Right ventricle myocardium inferior (tissue), 1 donor: Measurements from ENCODE around the gene SEPTIN2. TPM values are rescaled to one million over a fixed set of nuclear protein-coding genes. Genes with fewer than 3 reads are reported as not detected.
"Not testable (repeated sequence)": the region's sequence is repeated elsewhere in the genome, so short reads cannot be mapped to it uniquely, and the experiment has no call there.

Source experiments
- ATAC-seq: fragments of 200-7000 bp; cut with Tn5 transposase; one replicate; pipeline ENCODE4 v1.9.1; 2020; ENCODE audit warnings: mild to moderate bottlenecking, moderate library complexity
- DNase-seq: peaks from one replicate; pipeline ENCODE4 v3.0.0; 2021; ENCODE audit errors: missing footprints
- intact Hi-C: fragments of 100-400 bp; cut with DNase I; formaldehyde crosslinking; loops from one replicate; pipeline ENCODE4 v1.11.0; 2022
- total RNA-seq: library from RNA; stranded (reverse); fragmentation: NEBNext Ultra II Directional; extraction: Animal tissue kit (Norgen Biotek cat#: 25700); gene quantifications from one replicate; pipeline ENCODE4 v1.2.1, GENCODE V29; 2021
- donor health status: DM: no; HTN: yes; CAD: no; lungs with severe emphysema.

SEPTIN2 gene
- total RNA-seq, 1 donor from 2014 or later = 150 TPM

- DNase-seq = no peak
- ATAC-seq = no peak
- intact Hi-C loops = no loop called here
Measured at GRCh38 chr2:241308832-241309500, 6.8 kb upstream of the SEPTIN2 start.

- DNase-seq (no peak), ATAC-seq (no peak)
- intact Hi-C loops = loop anchor here (10.0 kb wide), 1 partner anchor 155 kb away; the partner anchor contains the start of gene PPP1R7
Measured at GRCh38 chr2:241309684-241310117, 6.0 kb upstream of the SEPTIN2 start.

- no peak for ATAC-seq
- intact Hi-C loops = loop anchor here (10.0 kb wide), 1 partner anchor 156 kb away; the partner anchor contains the start of gene PPP1R7
Measured at GRCh38 chr2:241310917-241311566, 4.7 kb upstream of the SEPTIN2 start.

GRCh38 chr2:241312082-241312481 lies 3.6 kb upstream of the SEPTIN2 start:
- no peak for ATAC-seq
- intact Hi-C loops = loop anchor here (10.0 kb wide), 1 partner anchor 157 kb away; the partner anchor contains the start of gene PPP1R7
- no peak for DNase-seq

More at GRCh38 chr2:241310917-241311566, 4.7 kb upstream of the SEPTIN2 start:
- no peak for DNase-seq

GRCh38 chr2:241313543-241314095 lies 2.1 kb upstream of the SEPTIN2 start:
- DNase-seq (no peak), ATAC-seq (no peak)
- intact Hi-C loops = loop anchor here (10.0 kb wide), 1 partner anchor 159 kb away; the partner anchor contains the start of gene PPP1R7

GRCh38 chr2:241314226-241315092 lies 1.3 kb upstream of the SEPTIN2 start:
- DNase-seq (no peak), ATAC-seq (no peak)
- intact Hi-C loops = loop anchor here (1.0 to 10.0 kb wide), 4 partner anchors 42 to 193 kb away; partner anchors contain the start of genes FARP2, PPP1R7 and STK25

- intact Hi-C loops = loop anchor here (1.0 to 10.0 kb wide), 4 partner anchors 41 to 192 kb away; partner anchors contain the start of genes FARP2, PPP1R7 and STK25
- DNase-seq = peak; percentile 100
- peak; percentile 93 for ATAC-seq
Measured at GRCh38 chr2:241315093-241315878, 439 bp upstream of the SEPTIN2 start, which contains the start of gene HDLBP. HDLBP (minus strand) TSS chr2:241315672; CDS start chr2:241266869, 48,803 bp downstream.

GRCh38 chr2:241316825-241317224 lies 1.1 kb downstream of the SEPTIN2 start:
- ATAC-seq = no peak
- DNase-seq = no peak
- intact Hi-C loops = loop anchor here (5.0 to 10.0 kb wide), 2 partner anchors 162 to 190 kb away; partner anchors contain the start of genes PPP1R7 and STK25

- DNase-seq (no peak), ATAC-seq (no peak)
- intact Hi-C loops = loop anchor here (5.0 to 10.0 kb wide), 2 partner anchors 163 to 190 kb away; partner anchors contain the start of genes PPP1R7 and STK25
Measured at GRCh38 chr2:241317391-241317790, 1.7 kb downstream of the SEPTIN2 start.

- intact Hi-C loops = loop anchor here (5.0 to 10.0 kb wide), 2 partner anchors 164 to 188 kb away; partner anchors contain the start of genes PPP1R7 and STK25
- not testable (repeated sequence) for DNase-seq, ATAC-seq
Measured at GRCh38 chr2:241318830-241319229, 3.1 kb downstream of the SEPTIN2 start.

GRCh38 chr2:241320394-241320793 lies 4.7 kb downstream of the SEPTIN2 start:
- intact Hi-C loops = no loop called here
- ATAC-seq = no peak

GRCh38 chr2:241321033-241321432 lies 5.3 kb downstream of the SEPTIN2 start:
- no peak for ATAC-seq
- intact Hi-C loops = no loop called here
- DNase-seq = no peak

More at GRCh38 chr2:241320394-241320793, 4.7 kb downstream of the SEPTIN2 start:
- no peak for DNase-seq

GRCh38 chr2:241321886-241322285 lies 6.2 kb downstream of the SEPTIN2 start:
- no peak for DNase-seq
- intact Hi-C loops = no loop called here

GRCh38 chr2:241323778-241324177 lies 8.1 kb downstream of the SEPTIN2 start:
- DNase-seq (no peak), ATAC-seq (no peak)
- intact Hi-C loops = no loop called here

More at GRCh38 chr2:241321886-241322285, 6.2 kb downstream of the SEPTIN2 start:
- ATAC-seq = no peak

GRCh38 chr2:241324775-241325174 lies 9.1 kb downstream of the SEPTIN2 start:
- no peak for ATAC-seq
- intact Hi-C loops = no loop called here
- no peak for DNase-seq

GRCh38 chr2:241325257-241325656 lies 9.5 kb downstream of the SEPTIN2 start:
- DNase-seq = no peak
- intact Hi-C loops = no loop called here
- no peak for ATAC-seq
